Mesothelial cell of epicardium (in vitro differentiated cells): ENCODE measurements around the gene PHLDA2. TPM values are rescaled to one million over a fixed set of nuclear protein-coding genes. Genes with fewer than 3 reads are reported as not detected.

ENCODE experiments used
- DNase-seq, 2 experiments: peaks; one replicate each; pipeline ENCODE4 v3.0.0; 2021; ENCODE audit warnings: low spot score in 2 of 2; ENCODE audit not compliant: unreplicated experiment in 2 of 2
- H3K27ac Mint-ChIP-seq: 2 replicates; pipeline ENCODE4 v1.8.0; 2021; ENCODE audit warnings: mixed read lengths
- H3K27me3 Mint-ChIP-seq: 2 replicates; pipeline ENCODE4 v1.8.0; 2021; ENCODE audit warnings: low read depth, mixed read lengths
- H3K36me3 Mint-ChIP-seq: 2 replicates; pipeline ENCODE4 v1.8.0; 2021; ENCODE audit warnings: mixed read lengths
- H3K4me1 Mint-ChIP-seq: 2 replicates; pipeline ENCODE4 v1.8.0; 2021; ENCODE audit warnings: mixed read lengths
- H3K4me3 Mint-ChIP-seq: 2 replicates; pipeline ENCODE4 v1.8.0; 2021; ENCODE audit warnings: mild to moderate bottlenecking, moderate library complexity, mixed read lengths
- H3K9me3 Mint-ChIP-seq: 2 replicates; pipeline ENCODE4 v1.8.0; 2021; ENCODE audit warnings: mixed read lengths
- CTCF ChIP-seq: fragments of 200-600 bp; sonication (generic); IDR thresholded peaks from one replicate; pipeline ENCODE4 v1.5.0; 2021; ENCODE audit warnings: antibody characterized with exemption; ENCODE audit not compliant: unreplicated experiment
- total RNA-seq: library from RNA; stranded (reverse); gene quantifications from 3 replicates; pipeline ENCODE4 v1.2.1, GENCODE V29; 2021

The PHLDA2 gene
- total RNA-seq, 1 donor from 2014 or later, result 1.9 TPM

- peak; percentile 22 for TF ChIP-seq CTCF
- peak overlapping the region; percentile 94 for H3K4me3 Mint-ChIP-seq
- peak in 1 of 2 experiments; percentile 66 for DNase-seq
- peak overlapping the region; percentile 94 for H3K27ac Mint-ChIP-seq
- peaks cover 5% of the 10 kb centered on the region for H3K36me3 Mint-ChIP-seq
- no peaks in the 10 kb centered on the region for H3K9me3 Mint-ChIP-seq
- no peaks in the 10 kb centered on the region for H3K27me3 Mint-ChIP-seq
- peaks cover 44% of the 10 kb centered on the region for H3K4me1 Mint-ChIP-seq
Measured at GRCh38 chr11:2885017-2885677, 44.1 kb downstream of the PHLDA2 start.

- peaks cover 44% of the 10 kb centered on the region for H3K4me1 Mint-ChIP-seq
- TF ChIP-seq CTCF, result no peak
- peaks cover 10% of the 10 kb centered on the region for H3K36me3 Mint-ChIP-seq
- H3K27ac Mint-ChIP-seq, result no peak overlapping the region
- DNase-seq, result no peak
- H3K4me3 Mint-ChIP-seq, result peak overlapping the region; percentile 73
- no peaks in the 10 kb centered on the region for H3K9me3 Mint-ChIP-seq
- H3K27me3 Mint-ChIP-seq, result no peaks in the 10 kb centered on the region
Measured at GRCh38 chr11:2883979-2884815, 45.0 kb downstream of the PHLDA2 start.

- H3K27ac Mint-ChIP-seq, result no peak overlapping the region
- H3K4me3 Mint-ChIP-seq, result peak overlapping the region; percentile 73
- no peaks in the 10 kb centered on the region for H3K9me3 Mint-ChIP-seq
- no peak for DNase-seq
- TF ChIP-seq CTCF, result no peak
- H3K27me3 Mint-ChIP-seq, result no peaks in the 10 kb centered on the region
- H3K36me3 Mint-ChIP-seq, result peaks cover 14% of the 10 kb centered on the region
- H3K4me1 Mint-ChIP-seq, result peaks cover 44% of the 10 kb centered on the region
Measured at GRCh38 chr11:2883640-2883978, 45.6 kb downstream of the PHLDA2 start.

GRCh38 chr11:2882396-2883110 is 46.7 kb downstream of the PHLDA2 start:
- peak overlapping the region; percentile 73 for H3K4me3 Mint-ChIP-seq

More at GRCh38 chr11:2882396-2883110, 46.7 kb downstream of the PHLDA2 start:
- TF ChIP-seq CTCF, result no peak
- peak overlapping the region; percentile 67 for H3K27ac Mint-ChIP-seq
- H3K4me1 Mint-ChIP-seq, result peaks cover 41% of the 10 kb centered on the region
- peaks cover under 1% of the 10 kb centered on the region for H3K9me3 Mint-ChIP-seq
- no peaks in the 10 kb centered on the region for H3K27me3 Mint-ChIP-seq
- peaks cover 17% of the 10 kb centered on the region for H3K36me3 Mint-ChIP-seq
- no peak for DNase-seq
